HG02840 (cell line): ENCODE results near the gene KRTAP19-8.

Source experiments
- ATAC-seq: cut with Tn5 transposase; IDR thresholded peaks from one replicate; pipeline ENCODE4 v1.9.1; 2021; ENCODE audit warnings: mild to moderate bottlenecking, moderate library complexity, moderate number of reproducible peaks; ENCODE audit not compliant: unreplicated experiment, low FRiP score

The KRTAP19-8 gene

GRCh38 chr21:31038376-31038775 lies at the start of gene KRTAP19-8:
TSS of gene KRTAP19-8 (minus strand) at chr21:31038476. CDS start at chr21:31038443, 33 bp downstream.
- ATAC-seq = no peak

GRCh38 chr21:31087639-31088473 lies 49.6 kb upstream of the KRTAP19-8 start:
- ATAC-seq = no peak

GRCh38 chr21:31084689-31085088 lies 46.4 kb upstream of the KRTAP19-8 start:
- no peak for ATAC-seq

- no peak for ATAC-seq
Observed at GRCh38 chr21:31078796-31079195, 40.5 kb upstream of the KRTAP19-8 start.

GRCh38 chr21:31078216-31078615 lies 39.9 kb upstream of the KRTAP19-8 start:
- no peak for ATAC-seq

- no peak for ATAC-seq
Observed at GRCh38 chr21:31075848-31076247, 37.6 kb upstream of the KRTAP19-8 start.

- ATAC-seq = no peak
Observed at GRCh38 chr21:31072533-31072932, 34.3 kb upstream of the KRTAP19-8 start.

GRCh38 chr21:31064803-31065202 lies 26.5 kb upstream of the KRTAP19-8 start:
- no peak for ATAC-seq

GRCh38 chr21:31052489-31053142 lies 14.3 kb upstream of the KRTAP19-8 start:
- no peak for ATAC-seq

GRCh38 chr21:31050577-31051157 lies 12.4 kb upstream of the KRTAP19-8 start:
- ATAC-seq = no peak

GRCh38 chr21:31045841-31046240 lies 7.6 kb upstream of the KRTAP19-8 start:
- no peak for ATAC-seq

GRCh38 chr21:31043471-31043870 lies 5.2 kb upstream of the KRTAP19-8 start:
- ATAC-seq = no peak

- no peak for ATAC-seq
Observed at GRCh38 chr21:31042080-31042464, 3.8 kb upstream of the KRTAP19-8 start.

- no peak for ATAC-seq
Observed at GRCh38 chr21:31041295-31042079, 3.2 kb upstream of the KRTAP19-8 start.

GRCh38 chr21:31034378-31034777 lies 3.9 kb downstream of the KRTAP19-8 start:
- no peak for ATAC-seq

- no peak for ATAC-seq
Observed at GRCh38 chr21:31030367-31031106, 7.7 kb downstream of the KRTAP19-8 start.

- no peak for ATAC-seq
Observed at GRCh38 chr21:31023680-31024079, 14.6 kb downstream of the KRTAP19-8 start.

GRCh38 chr21:31022306-31022705 lies 16.0 kb downstream of the KRTAP19-8 start:
- ATAC-seq = no peak

GRCh38 chr21:31018232-31018631 lies 20.0 kb downstream of the KRTAP19-8 start:
- no peak for ATAC-seq

GRCh38 chr21:31014891-31015290 lies 23.4 kb downstream of the KRTAP19-8 start:
- ATAC-seq = no peak
